ENCODE measurements around the gene CCL3.
"Not testable (repeated sequence)": the region's sequence is repeated elsewhere in the genome, so short reads cannot be mapped to it uniquely, and the experiment has no call there.

The CCL3 gene

DNA sequence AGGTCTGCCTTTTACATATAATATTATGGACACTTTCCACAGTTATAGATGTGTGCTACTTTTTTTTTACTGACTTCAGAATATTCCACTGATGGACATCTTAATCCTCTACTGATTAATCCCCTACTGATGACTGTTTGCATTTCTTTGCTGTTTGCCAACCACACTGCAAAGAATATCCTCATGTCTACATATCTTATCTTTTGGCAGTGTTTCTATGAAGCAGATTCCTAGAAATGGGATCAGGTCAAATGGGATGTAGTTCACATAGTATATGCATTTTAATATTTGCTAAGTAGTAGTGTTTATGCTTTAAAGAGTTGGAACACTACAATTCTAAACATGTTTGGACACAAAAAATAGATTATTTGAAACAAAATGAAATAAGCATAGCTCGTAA, 3.2 kb downstream of the CCL3 start:
- no peak for TF ChIP-seq ZNF274 (IDR thresholded peaks at IDR 0.05; ENCODE audit: low read depth, low read length)
- no peak for TF ChIP-seq YY1 (IDR thresholded peaks at IDR 0.05; ENCODE audit: insufficient read depth, insufficient read length)
- TF ChIP-seq SUZ12 (IDR thresholded peaks at IDR 0.05; ENCODE audit: extremely low read depth, insufficient read depth, insufficient read length) = no peak
- Histone ChIP-seq H3K27me3 (ENCODE audit: insufficient read depth, insufficient read length) (no peaks in the 10 kb centered on the region), H3K9ac (ENCODE audit: insufficient read length, low read depth) (no peak overlapping the region), H3K36me3 (ENCODE audit: insufficient read depth, insufficient read length, low read length) (no peaks in the 10 kb centered on the region), H3K9me3 (ENCODE audit: insufficient read depth, low read length) (no peaks in the 10 kb centered on the region), H3K4me3 (ENCODE audit: insufficient read length, low read depth) (no peak overlapping the region), H3K4me1 (ENCODE audit: insufficient read depth, insufficient read length) (peaks cover 3% of the 10 kb centered on the region)
- no peak for DNase-seq (ENCODE audit: low read depth, low spot score)

GRCh38 chr17:36085765-36086164, 4.2 kb downstream of the CCL3 start:
- TF ChIP-seq YY1 (IDR thresholded peaks at IDR 0.05; ENCODE audit: insufficient read depth, insufficient read length) (no peak), SUZ12 (IDR thresholded peaks at IDR 0.05; ENCODE audit: extremely low read depth, insufficient read depth, insufficient read length) (no peak), ZNF274 (IDR thresholded peaks at IDR 0.05; ENCODE audit: low read depth, low read length) (no peak)
- Histone ChIP-seq H3K4me1 (ENCODE audit: insufficient read depth, insufficient read length) (peaks cover 3% of the 10 kb centered on the region), H3K9ac (ENCODE audit: insufficient read length, low read depth) (no peak overlapping the region), H3K9me3 (ENCODE audit: insufficient read depth, low read length) (no peaks in the 10 kb centered on the region), H3K27me3 (ENCODE audit: insufficient read depth, insufficient read length) (no peaks in the 10 kb centered on the region), H3K36me3 (ENCODE audit: insufficient read depth, insufficient read length, low read length) (no peaks in the 10 kb centered on the region), H3K4me3 (ENCODE audit: insufficient read length, low read depth) (no peak overlapping the region)
- DNase-seq (ENCODE audit: low read depth, low spot score) = no peak

GRCh38 chr17:36083691-36084090, 6.3 kb downstream of the CCL3 start:
- not testable (repeated sequence) for H3K9me3 ChIP-seq (ENCODE audit: insufficient read depth, low read length); H3K4me3 ChIP-seq (ENCODE audit: insufficient read length, low read depth); H3K27me3 ChIP-seq (ENCODE audit: insufficient read depth, insufficient read length); DNase-seq (ENCODE audit: low read depth, low spot score); H3K36me3 ChIP-seq (ENCODE audit: insufficient read depth, insufficient read length, low read length); H3K9ac ChIP-seq (ENCODE audit: insufficient read length, low read depth); H3K4me1 ChIP-seq (ENCODE audit: insufficient read depth, insufficient read length)

GRCh38 chr17:36082482-36083120, 7.3 kb downstream of the CCL3 start:
- H3K27me3 ChIP-seq (ENCODE audit: insufficient read depth, insufficient read length); H3K4me3 ChIP-seq (ENCODE audit: insufficient read length, low read depth); H3K36me3 ChIP-seq (ENCODE audit: insufficient read depth, insufficient read length, low read length); H3K9me3 ChIP-seq (ENCODE audit: insufficient read depth, low read length); H3K4me1 ChIP-seq (ENCODE audit: insufficient read depth, insufficient read length); DNase-seq (ENCODE audit: low read depth, low spot score); H3K9ac ChIP-seq (ENCODE audit: insufficient read length, low read depth): not testable (repeated sequence)

DNA sequence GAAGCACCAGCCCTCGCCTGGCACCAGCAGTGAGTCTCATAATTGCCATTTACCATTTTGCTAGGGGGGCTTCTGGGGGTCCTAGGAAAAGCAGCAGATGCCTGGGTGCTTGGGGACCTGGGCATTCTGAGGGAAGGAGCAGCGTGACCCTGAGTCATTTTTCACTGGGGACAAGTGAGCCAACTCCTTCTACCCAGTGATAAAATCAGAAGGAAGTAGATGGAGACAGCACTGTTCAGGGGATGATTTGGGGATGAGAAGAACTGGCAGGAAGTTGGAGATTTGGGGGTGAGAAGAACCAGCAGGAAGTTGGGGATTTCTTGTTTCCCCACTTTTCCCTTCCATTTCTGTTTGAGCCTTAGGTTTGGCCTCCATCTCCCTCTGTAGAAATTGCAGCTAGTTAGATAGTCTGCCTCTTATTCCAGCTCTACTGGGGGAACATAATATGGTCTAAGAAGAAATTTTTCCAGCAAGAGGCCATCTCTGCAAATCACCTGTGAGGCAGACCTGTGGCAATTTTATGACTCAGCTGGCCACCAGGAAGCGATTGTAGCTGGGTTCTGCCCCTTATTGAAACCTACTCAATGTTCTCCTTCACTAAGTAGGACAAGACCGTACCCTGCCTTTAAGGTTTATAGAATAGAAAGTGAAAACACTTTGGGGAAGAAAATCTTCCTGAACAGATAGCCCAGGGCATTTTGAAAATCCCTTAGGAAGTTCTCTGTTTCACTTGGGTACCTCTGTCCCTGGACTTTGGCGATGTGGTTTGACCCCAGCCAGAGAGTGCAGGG, 8.1 kb downstream of the CCL3 start:
- H3K4me3 ChIP-seq (ENCODE audit: insufficient read length, low read depth); H3K9me3 ChIP-seq (ENCODE audit: insufficient read depth, low read length); H3K9ac ChIP-seq (ENCODE audit: insufficient read length, low read depth); H3K27me3 ChIP-seq (ENCODE audit: insufficient read depth, insufficient read length); H3K36me3 ChIP-seq (ENCODE audit: insufficient read depth, insufficient read length, low read length); DNase-seq (ENCODE audit: low read depth, low spot score); H3K4me1 ChIP-seq (ENCODE audit: insufficient read depth, insufficient read length): not testable (repeated sequence)

GRCh38 chr17:36074365-36074764, 15.6 kb downstream of the CCL3 start:
- Histone ChIP-seq H3K4me3 (ENCODE audit: insufficient read length, low read depth) (no peak overlapping the region), H3K9me3 (ENCODE audit: insufficient read depth, low read length) (no peaks in the 10 kb centered on the region), H3K9ac (ENCODE audit: insufficient read length, low read depth) (no peak overlapping the region), H3K36me3 (ENCODE audit: insufficient read depth, insufficient read length, low read length) (no peaks in the 10 kb centered on the region), H3K27me3 (ENCODE audit: insufficient read depth, insufficient read length) (no peaks in the 10 kb centered on the region), H3K4me1 (ENCODE audit: insufficient read depth, insufficient read length) (no peaks in the 10 kb centered on the region)
- TF ChIP-seq SUZ12 (IDR thresholded peaks at IDR 0.05; ENCODE audit: extremely low read depth, insufficient read depth, insufficient read length) (no peak), ZNF274 (IDR thresholded peaks at IDR 0.05; ENCODE audit: low read depth, low read length) (no peak), YY1 (IDR thresholded peaks at IDR 0.05; ENCODE audit: insufficient read depth, insufficient read length) (no peak)
- no peak for DNase-seq (ENCODE audit: low read depth, low spot score)

GRCh38 chr17:36072431-36073121, 17.4 kb downstream of the CCL3 start:
- no peaks in the 10 kb centered on the region for H3K9me3 ChIP-seq (ENCODE audit: insufficient read depth, low read length)
- no peak for TF ChIP-seq YY1 (IDR thresholded peaks at IDR 0.05; ENCODE audit: insufficient read depth, insufficient read length)
- TF ChIP-seq ZNF274 (IDR thresholded peaks at IDR 0.05; ENCODE audit: low read depth, low read length) = no peak
- no peak for TF ChIP-seq SUZ12 (IDR thresholded peaks at IDR 0.05; ENCODE audit: extremely low read depth, insufficient read depth, insufficient read length)
- peak; percentile 48 for DNase-seq (ENCODE audit: low read depth, low spot score)
- H3K4me3 ChIP-seq (ENCODE audit: insufficient read length, low read depth) = no peak overlapping the region
- no peaks in the 10 kb centered on the region for H3K27me3 ChIP-seq (ENCODE audit: insufficient read depth, insufficient read length)
- no peaks in the 10 kb centered on the region for H3K36me3 ChIP-seq (ENCODE audit: insufficient read depth, insufficient read length, low read length)
- H3K4me1 ChIP-seq (ENCODE audit: insufficient read depth, insufficient read length) = no peaks in the 10 kb centered on the region
- no peak overlapping the region for H3K9ac ChIP-seq (ENCODE audit: insufficient read length, low read depth)
